ENCODE measurements around the gene CDH11. TPM values are rescaled to one million over a fixed set of nuclear protein-coding genes. Genes with fewer than 3 reads are reported as not detected.

CDH11 gene
- total and polyA plus RNA-seq, 4 donors: 0.72 to 5.3 (median 1.9) TPM

GRCh38 chr16:64991001-64991400 lies 130.9 kb downstream of the CDH11 start:
- Histone ChIP-seq H3K27ac (ENCODE audit: low read depth in 1 of 2, low read length in 2 of 2) (no peak overlapping the region), H3K9me3 (ENCODE audit: control insufficient read depth in 4 of 4, low read length in 3 of 4) (peaks cover 0 to 3% (median 0%) of the 10 kb centered on the region in 4 donors), H3K27me3 (ENCODE audit: control insufficient read depth in 4 of 4, insufficient read depth in 4 of 4, low read length in 3 of 4) (no peaks in the 10 kb centered on the region), H3K36me3 (ENCODE audit: control insufficient read depth in 4 of 4, insufficient read depth in 3 of 4, low read depth in 1 of 4, low read length in 3 of 4) (no peaks in the 10 kb centered on the region), H3K4me1 (ENCODE audit: control insufficient read depth in 4 of 4, insufficient read depth in 4 of 4, low read length in 3 of 4) (no peaks in the 10 kb centered on the region), H3K4me3 (ENCODE audit: low read depth in 1 of 3, low read length in 3 of 3) (no peak overlapping the region), H3K9ac (ENCODE audit: low read depth in 1 of 2, low read length in 2 of 2) (no peak overlapping the region)
- TF ChIP-seq ZBTB33 (IDR thresholded peaks at IDR 0.05): no peak
- 77% methylated on average over 1 of the region's 1 CpG for WGBS
- DNase-seq (ENCODE audit: low spot score): no peak

GRCh38 chr16:64990101-64990500 lies 131.8 kb downstream of the CDH11 start:
- no peak overlapping the region for H3K4me3 ChIP-seq (ENCODE audit: low read depth in 1 of 3, low read length in 3 of 3)
- WGBS: 65% methylated on average over 3 of the region's 3 CpGs
- H3K36me3 ChIP-seq (ENCODE audit: control insufficient read depth in 4 of 4, insufficient read depth in 3 of 4, low read depth in 1 of 4, low read length in 3 of 4): no peaks in the 10 kb centered on the region
- peaks cover 0 to 3% (median 0%) of the 10 kb centered on the region in 4 donors for H3K9me3 ChIP-seq (ENCODE audit: control insufficient read depth in 4 of 4, low read length in 3 of 4)
- H3K9ac ChIP-seq (ENCODE audit: low read depth in 1 of 2, low read length in 2 of 2): no peak overlapping the region
- H3K27me3 ChIP-seq (ENCODE audit: control insufficient read depth in 4 of 4, insufficient read depth in 4 of 4, low read length in 3 of 4): no peaks in the 10 kb centered on the region
- no peak for DNase-seq (ENCODE audit: low spot score)
- TF ChIP-seq ATF3 (IDR thresholded peaks at IDR 0.05) (no peak), HNF4A (conservative IDR thresholded peaks at IDR 0.05) (no peak)
- no peaks in the 10 kb centered on the region for H3K4me1 ChIP-seq (ENCODE audit: control insufficient read depth in 4 of 4, insufficient read depth in 4 of 4, low read length in 3 of 4)
- H3K27ac ChIP-seq (ENCODE audit: low read depth in 1 of 2, low read length in 2 of 2): no peak overlapping the region

GRCh38 chr16:64989050-64989449 lies 132.8 kb downstream of the CDH11 start:
- Histone ChIP-seq H3K27ac (ENCODE audit: low read depth in 1 of 2, low read length in 2 of 2) (no peak overlapping the region), H3K9ac (ENCODE audit: low read depth in 1 of 2, low read length in 2 of 2) (no peak overlapping the region), H3K27me3 (ENCODE audit: control insufficient read depth in 4 of 4, insufficient read depth in 4 of 4, low read length in 3 of 4) (no peaks in the 10 kb centered on the region), H3K9me3 (ENCODE audit: control insufficient read depth in 4 of 4, low read length in 3 of 4) (no peaks in the 10 kb centered on the region), H3K4me1 (ENCODE audit: control insufficient read depth in 4 of 4, insufficient read depth in 4 of 4, low read length in 3 of 4) (no peaks in the 10 kb centered on the region), H3K36me3 (ENCODE audit: control insufficient read depth in 4 of 4, insufficient read depth in 3 of 4, low read depth in 1 of 4, low read length in 3 of 4) (no peaks in the 10 kb centered on the region), H3K4me3 (ENCODE audit: low read depth in 1 of 3, low read length in 3 of 3) (no peak overlapping the region)
- TF ChIP-seq TAF1 (conservative IDR thresholded peaks at IDR 0.05) (no peak), FOXA1 (IDR thresholded peaks at IDR 0.05) (no peak), GABPA (IDR thresholded peaks at IDR 0.05 in 1 of 2, conservative IDR thresholded peaks at IDR 0.05 in 1 of 2) (no peak), SP1 (IDR thresholded peaks at IDR 0.05) (no peak), RXRA (IDR thresholded peaks at IDR 0.05) (no peak), ATF3 (IDR thresholded peaks at IDR 0.05) (no peak), YY1 (IDR thresholded peaks at IDR 0.05) (no peak), RAD21 (IDR thresholded peaks at IDR 0.05) (no peak), CTCF (IDR thresholded peaks at IDR 0.05; ENCODE audit: low read depth, low read length, missing input control) (no peak), NR2F2 (IDR thresholded peaks at IDR 0.05) (no peak), EGR1 (IDR thresholded peaks at IDR 0.05; ENCODE audit: low read depth in 2 of 2) (no peak)
- 81% methylated on average over 3 of the region's 3 CpGs for WGBS
- DNase-seq (ENCODE audit: low spot score): no peak

All from liver (tissue), 9 donors.